Fibroblast of lung (primary cell): ENCODE data around the gene HNRNPA0.

Experiments
- CTCF ChIP-seq, 2 donors: IDR thresholded peaks in 1 of 2; conservative IDR thresholded peaks in 1 of 2; 1 replicate in 1 of 2; 2 replicates in 1 of 2; pipeline ENCODE4 v1.5.1; 2011 to 2012; ENCODE audit warnings: low read length in 2 of 2, control low read depth in 1 of 2, inconsistent platforms in 1 of 2, low read depth in 1 of 2, mild to moderate bottlenecking in 1 of 2
- EZH2 ChIP-seq: IDR thresholded peaks from 2 replicates; pipeline ENCODE4 v1.5.1; 2012; ENCODE audit warnings: low read length, control low read depth, mild to moderate bottlenecking; ENCODE audit errors: missing control alignments

- TF ChIP-seq EZH2 (no peak), CTCF (conservative IDR thresholded peaks at IDR 0.05 in 1 of 2, IDR thresholded peaks at IDR 0.05 in 1 of 2; ENCODE audit: low read depth in 1 of 2, low read length in 2 of 2) (no peak)
Observed at GRCh38 chr5:137728048-137728447, 26.1 kb downstream of the HNRNPA0 start.
